DMS153 (cell line): Measurements from ENCODE around the gene FNDC3B.
"Not testable (repeated sequence)": the region's sequence is repeated elsewhere in the genome, so short reads cannot be mapped to it uniquely, and the experiment has no call there.

Experiments
- DNase-seq: peaks from one replicate; lab custom pipeline; 2025; lab: John Stamatoyannopoulos, UW

FNDC3B gene

GRCh38 chr3:172033396-172033795, 6.0 kb upstream of the FNDC3B start:
- DNase-seq: no peak

- DNase-seq: no peak
These were observed 4.3 kb upstream of the FNDC3B start for GRCh38 chr3:172034786-172035685.

GRCh38 chr3:172036541-172037215, 2.7 kb upstream of the FNDC3B start:
- DNase-seq: no peak

GRCh38 chr3:172038798-172039435, 461 bp upstream of the FNDC3B start:
- no peak for DNase-seq

GRCh38 chr3:172040078-172040980, 951 bp downstream of the FNDC3B start:
- DNase-seq: no peak

- DNase-seq: no peak
These were observed 1.9 kb downstream of the FNDC3B start for GRCh38 chr3:172040981-172041963.

GRCh38 chr3:172042136-172042662, 2.8 kb downstream of the FNDC3B start:
- no peak for DNase-seq

GRCh38 chr3:172042663-172043179, 3.3 kb downstream of the FNDC3B start:
- not testable (repeated sequence) for DNase-seq

GRCh38 chr3:172043233-172043632, 3.9 kb downstream of the FNDC3B start:
- DNase-seq: no peak

- no peak for DNase-seq
These were observed 4.4 kb downstream of the FNDC3B start for GRCh38 chr3:172043766-172044165.

GRCh38 chr3:172044833-172045585, 5.6 kb downstream of the FNDC3B start:
- DNase-seq: no peak

GRCh38 chr3:172046268-172046915, 7.0 kb downstream of the FNDC3B start:
- DNase-seq: no peak

- no peak for DNase-seq
These were observed 8.3 kb downstream of the FNDC3B start for GRCh38 chr3:172047567-172048115.

GRCh38 chr3:172048599-172048998, 9.2 kb downstream of the FNDC3B start:
- DNase-seq: no peak

GRCh38 chr3:172051310-172051956, 12.1 kb downstream of the FNDC3B start:
- DNase-seq: no peak

GRCh38 chr3:172051957-172052354, 12.6 kb downstream of the FNDC3B start:
- no peak for DNase-seq

- DNase-seq: no peak
These were observed 13.0 kb downstream of the FNDC3B start for GRCh38 chr3:172052405-172052804.
